HEK293T (cell line): ENCODE measurements around the gene MAST4.

Experiments
- ARNT ChIP-seq: fragments of 450-650 bp; IDR thresholded peaks from 2 replicates; pipeline ENCODE4 v1.6.1; 2017; ENCODE audit warnings: mild to moderate bottlenecking
- CTBP1 ChIP-seq: fragments of 450-650 bp; IDR thresholded peaks from 2 replicates; pipeline ENCODE4 v1.6.1; 2016; ENCODE audit warnings: borderline replicate concordance
- ELF4 ChIP-seq: fragments of 450-650 bp; IDR thresholded peaks from 2 replicates; pipeline ENCODE4 v1.6.1; 2017; ENCODE audit warnings: antibody characterized with exemption
- FOXA1 ChIP-seq: fragments of 450-650 bp; IDR thresholded peaks from 2 replicates; pipeline ENCODE4 v1.6.1; 2016; ENCODE audit warnings: mild to moderate bottlenecking
- FOXK2 ChIP-seq: fragments of 450-650 bp; IDR thresholded peaks from 2 replicates; pipeline ENCODE4 v1.6.1; 2016; ENCODE audit warnings: mild to moderate bottlenecking
- FOXM1 ChIP-seq: fragments of 450-650 bp; IDR thresholded peaks from 2 replicates; pipeline ENCODE4 v1.6.1; 2017; ENCODE audit warnings: mild to moderate bottlenecking, borderline replicate concordance
- L3MBTL2 ChIP-seq: fragments of 450-650 bp; conservative IDR thresholded peaks from 2 replicates; pipeline ENCODE4 v1.6.1; 2016; ENCODE audit warnings: mild to moderate bottlenecking
- LEF1 ChIP-seq: fragments of 450-650 bp; IDR thresholded peaks from 2 replicates; pipeline ENCODE4 v1.6.1; 2017; ENCODE audit warnings: mild to moderate bottlenecking, borderline replicate concordance
- NFRKB ChIP-seq: fragments of 450-650 bp; IDR thresholded peaks from 2 replicates; pipeline ENCODE4 v1.6.1; 2016; ENCODE audit warnings: mild to moderate bottlenecking, moderate library complexity
- PKNOX1 ChIP-seq: fragments of 450-650 bp; IDR thresholded peaks from 2 replicates; pipeline ENCODE4 v1.6.1; 2016
- SP1 ChIP-seq: fragments of 450-650 bp; IDR thresholded peaks from 2 replicates; pipeline ENCODE4 v1.6.1; 2017
- SUZ12 ChIP-seq: fragments of 450-650 bp; IDR thresholded peaks from 2 replicates; pipeline ENCODE4 v1.6.1; 2016; ENCODE audit warnings: mild to moderate bottlenecking
- TARDBP ChIP-seq: fragments of 450-650 bp; IDR thresholded peaks from 2 replicates; pipeline ENCODE4 v1.6.1; 2016
- ZNF384 ChIP-seq: fragments of 450-650 bp; IDR thresholded peaks from 2 replicates; pipeline ENCODE4 v1.6.1; 2016

GRCh38 chr5:67092535-67092934 is 496.3 kb downstream of the MAST4 start:
- TF ChIP-seq LEF1 (no peak), SUZ12 (no peak), FOXM1 (no peak), PKNOX1 (no peak), ZNF384 (no peak), ELF4 (no peak), FOXA1 (no peak), CTBP1 (no peak), ARNT (no peak), SP1 (no peak), L3MBTL2 (no peak), FOXK2 (no peak), TARDBP (no peak), NFRKB (no peak)
